Measurements from ENCODE around the gene TSHZ2.
"Not testable (repeated sequence)": the region's sequence is repeated elsewhere in the genome, so short reads cannot be mapped to it uniquely, and the experiment has no call there.

The TSHZ2 gene

DNA sequence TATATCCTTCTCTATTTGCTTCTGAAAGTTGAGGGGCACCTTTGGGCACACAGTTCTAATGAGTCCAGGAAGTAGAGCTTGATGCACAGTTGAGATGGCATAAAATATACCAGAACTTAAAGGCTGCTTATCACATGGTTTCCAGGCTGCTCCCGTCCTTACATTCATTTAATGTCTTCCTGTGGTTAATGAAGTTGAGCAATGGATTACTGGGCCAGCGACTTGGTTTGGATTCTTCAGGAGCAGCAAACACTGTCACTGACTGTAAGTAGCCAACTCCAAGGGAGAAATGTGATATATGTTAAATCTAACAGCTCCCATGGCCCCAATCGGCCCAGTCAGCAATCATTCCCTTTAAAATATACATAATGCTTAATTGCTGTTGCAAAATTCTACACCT is 9.0 kb upstream of the TSHZ2 start:
- DNase-seq: no peak

DNA sequence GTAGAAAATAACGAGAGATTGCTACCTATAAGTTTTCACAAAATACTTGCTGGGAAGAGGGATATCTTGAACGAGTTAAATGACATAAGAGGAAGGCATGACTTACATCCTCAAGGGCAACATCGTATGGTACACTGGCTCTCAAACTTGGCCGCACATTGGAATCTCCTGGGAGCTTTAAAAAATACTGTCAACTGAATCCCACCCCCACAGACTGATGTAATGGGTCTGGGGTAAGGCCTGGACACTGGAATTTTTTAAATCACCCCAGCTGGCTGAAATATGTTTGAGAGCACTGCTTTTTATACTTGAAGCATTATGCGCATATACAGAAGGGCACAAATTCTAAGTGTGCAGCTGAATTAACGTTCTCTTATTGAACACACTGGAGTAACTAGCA is 8.0 kb upstream of the TSHZ2 start:
- peak; percentile 26 for DNase-seq

DNA sequence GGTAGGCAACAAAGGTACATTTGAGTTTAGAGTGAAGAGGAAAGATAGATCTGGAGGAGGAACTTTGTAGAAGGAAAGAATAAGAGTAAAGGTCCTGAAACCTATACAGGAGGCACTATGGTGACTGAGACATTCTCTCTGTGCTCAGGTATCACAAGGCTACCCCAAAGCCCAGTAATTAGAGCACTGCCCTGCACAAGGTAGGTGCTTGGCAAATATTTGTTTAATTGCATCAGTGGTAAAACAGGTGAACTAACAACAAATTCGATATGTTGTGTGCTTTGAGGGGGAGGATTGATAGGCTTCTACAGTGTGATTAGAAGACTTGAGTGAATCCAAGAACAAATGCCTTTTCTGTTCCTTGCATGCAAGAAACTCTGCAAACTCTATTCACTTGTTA is 6.8 kb upstream of the TSHZ2 start:
- DNase-seq: no peak

DNA sequence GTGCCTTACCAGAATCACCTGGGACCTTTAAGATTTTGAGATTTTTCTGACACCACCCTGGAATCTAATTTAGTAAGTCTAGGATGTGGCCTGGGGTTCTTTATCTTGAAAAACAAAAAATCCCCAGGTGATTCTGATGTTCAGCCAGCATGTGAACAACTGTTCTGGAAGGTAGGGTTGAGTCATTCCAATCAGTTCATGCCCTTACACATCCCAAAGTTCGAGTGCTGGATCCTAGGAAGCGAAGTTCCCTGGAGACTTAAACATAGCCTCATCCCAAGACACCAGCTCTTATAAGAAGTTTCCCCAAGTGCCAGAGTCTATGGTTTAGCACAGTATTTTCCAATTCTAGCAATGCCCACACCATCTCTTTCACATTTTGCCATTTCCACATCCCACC is 6.3 kb upstream of the TSHZ2 start:
- no peak for DNase-seq

DNA sequence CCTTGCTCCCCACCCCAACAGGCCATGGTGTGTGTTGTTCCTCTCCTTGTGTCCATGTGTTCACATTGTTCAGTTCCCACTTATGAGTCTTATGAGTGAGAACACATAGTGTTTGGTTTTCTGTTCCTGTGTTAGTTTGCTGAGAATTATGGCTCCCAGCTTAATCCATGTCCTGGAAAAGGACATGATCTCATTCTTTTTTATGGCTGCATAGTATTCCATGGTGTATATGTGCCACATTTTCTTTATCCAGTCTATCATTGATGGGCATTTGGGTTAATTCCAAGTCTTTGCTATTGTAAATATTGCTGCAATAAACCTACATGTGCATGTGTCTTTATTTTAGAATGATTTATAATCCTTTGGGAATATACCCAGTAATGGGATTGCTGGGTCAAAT is 5.6 kb upstream of the TSHZ2 start:
- DNase-seq: not testable (repeated sequence)

DNA sequence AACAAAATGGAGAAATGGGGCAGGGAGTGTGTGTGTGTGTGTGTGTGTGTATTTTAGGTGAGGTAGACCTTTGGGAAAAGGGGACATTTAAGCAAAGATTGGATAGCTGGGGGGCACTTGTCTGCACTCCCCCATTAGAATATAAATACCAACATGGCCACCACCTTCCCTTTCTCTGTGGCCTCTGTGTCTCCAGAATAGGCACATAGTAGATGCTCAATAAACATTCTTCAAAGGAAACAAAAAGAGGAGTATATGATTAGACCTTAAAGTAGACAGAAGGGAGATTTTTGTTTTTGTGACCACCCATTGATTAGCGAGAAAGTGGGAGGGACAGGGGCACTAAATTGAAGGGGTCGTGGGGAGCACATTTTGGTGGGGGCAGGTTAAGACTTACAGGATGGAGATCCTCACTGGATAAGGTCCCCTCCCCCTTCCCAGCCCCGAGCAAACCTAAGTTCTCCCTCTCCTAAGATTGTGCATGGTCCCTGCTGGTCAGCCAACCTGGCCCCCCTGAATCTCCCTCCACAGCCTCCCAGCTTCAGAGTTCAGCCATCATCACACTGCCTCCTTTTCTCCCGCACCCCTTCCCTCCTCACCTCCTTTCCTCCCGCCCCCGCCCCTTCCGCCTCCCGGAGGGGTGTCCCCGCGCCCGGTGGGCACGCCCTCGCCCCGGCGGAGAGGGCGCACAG is 514 bp upstream of the TSHZ2 start:
- DNase-seq: peak; percentile 17

DNA sequence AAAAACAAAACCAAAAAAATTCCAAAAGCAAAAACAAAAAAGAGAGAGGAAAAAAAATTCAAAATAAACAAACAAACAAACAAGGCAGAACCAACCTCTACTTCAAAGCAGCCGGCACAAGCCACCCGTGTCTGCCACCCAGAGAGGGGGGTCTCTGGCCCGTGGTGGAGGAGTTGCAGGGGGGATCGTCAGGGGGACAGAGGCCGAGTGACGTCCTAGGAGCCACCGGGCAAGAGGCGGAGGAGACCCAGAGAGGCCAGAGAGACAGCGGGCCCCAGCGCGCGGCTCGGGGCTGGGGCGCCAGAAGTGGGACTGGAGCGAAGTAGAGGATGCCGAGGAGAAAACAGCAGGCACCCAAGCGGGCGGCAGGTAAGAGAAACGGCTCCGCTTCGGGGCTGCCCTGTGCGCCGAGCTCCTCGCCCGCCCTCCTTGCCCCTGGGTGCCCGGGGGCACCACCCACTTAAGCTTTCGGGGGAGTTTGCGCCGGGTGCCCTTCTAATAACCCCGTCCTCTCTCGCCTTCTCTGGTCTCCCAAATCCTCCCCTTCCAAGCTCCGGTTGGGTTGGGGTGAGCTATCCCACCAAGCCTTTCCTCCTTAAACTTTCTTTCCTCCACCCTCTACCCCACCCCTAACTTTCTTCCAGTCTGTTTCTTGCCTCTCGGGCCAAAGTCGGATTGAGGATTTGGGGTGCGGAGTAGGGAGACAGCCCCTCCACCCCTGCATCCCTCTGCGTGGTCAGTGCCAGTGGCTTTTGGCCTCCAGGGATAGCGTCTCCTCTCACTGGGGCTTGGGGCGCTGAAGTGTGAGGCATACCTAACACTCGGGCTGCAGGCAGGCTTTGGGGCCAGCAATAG is 1.0 kb downstream of the TSHZ2 start:
- peak; percentile 72 for DNase-seq

DNA sequence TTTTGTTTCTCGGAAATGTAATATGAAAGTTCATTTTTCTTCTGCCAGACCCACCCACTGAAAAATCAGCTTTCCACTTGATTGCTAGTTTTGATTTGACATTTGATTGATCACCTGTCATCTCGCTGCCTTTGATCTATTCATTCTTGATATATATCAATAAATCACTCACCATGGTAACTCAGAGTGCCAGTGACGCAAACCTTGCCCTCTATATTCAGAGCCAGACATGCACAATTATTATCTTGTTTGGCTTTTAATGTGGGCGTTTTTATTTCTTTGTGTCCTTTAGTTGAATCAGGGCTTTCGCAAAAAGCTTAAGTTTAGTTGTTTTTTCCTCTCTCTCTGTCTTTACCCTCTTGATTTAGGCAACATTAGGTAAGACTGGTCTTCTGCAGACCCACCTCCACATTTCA is 2.0 kb downstream of the TSHZ2 start:
- no peak for DNase-seq

DNA sequence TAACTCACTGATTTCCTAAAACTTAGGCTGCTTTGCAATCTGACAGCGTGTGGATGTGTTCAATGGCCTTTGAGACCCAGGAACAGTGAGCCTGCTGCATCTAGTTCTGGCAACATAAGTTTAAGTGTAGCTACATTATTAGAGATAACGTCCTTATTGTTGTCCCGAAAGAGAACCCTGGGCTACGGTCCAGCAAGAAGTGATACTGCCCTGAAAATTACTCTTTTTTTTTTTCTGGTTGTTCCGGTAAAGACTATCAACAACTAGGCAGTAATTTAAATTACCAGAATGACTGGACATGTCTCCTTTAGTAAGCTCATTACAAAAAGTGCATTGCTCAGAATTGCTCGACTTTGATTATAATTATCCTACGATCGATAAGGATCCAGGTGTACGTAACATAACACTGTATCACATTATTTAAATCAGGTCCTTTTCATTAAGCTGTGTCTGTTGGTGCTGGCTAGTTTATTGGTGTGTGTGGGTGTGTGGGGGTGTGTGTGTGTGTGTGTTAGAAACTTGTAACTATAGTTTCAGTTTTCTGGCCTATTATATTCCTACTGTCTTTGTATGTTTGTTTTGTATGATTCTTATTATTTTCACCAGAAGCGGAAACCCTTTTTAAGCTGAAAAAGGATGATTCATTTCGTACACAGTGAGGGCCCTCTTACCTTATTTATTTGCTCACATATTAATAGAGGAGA is 3.0 kb downstream of the TSHZ2 start:
- no peak for DNase-seq

DNA sequence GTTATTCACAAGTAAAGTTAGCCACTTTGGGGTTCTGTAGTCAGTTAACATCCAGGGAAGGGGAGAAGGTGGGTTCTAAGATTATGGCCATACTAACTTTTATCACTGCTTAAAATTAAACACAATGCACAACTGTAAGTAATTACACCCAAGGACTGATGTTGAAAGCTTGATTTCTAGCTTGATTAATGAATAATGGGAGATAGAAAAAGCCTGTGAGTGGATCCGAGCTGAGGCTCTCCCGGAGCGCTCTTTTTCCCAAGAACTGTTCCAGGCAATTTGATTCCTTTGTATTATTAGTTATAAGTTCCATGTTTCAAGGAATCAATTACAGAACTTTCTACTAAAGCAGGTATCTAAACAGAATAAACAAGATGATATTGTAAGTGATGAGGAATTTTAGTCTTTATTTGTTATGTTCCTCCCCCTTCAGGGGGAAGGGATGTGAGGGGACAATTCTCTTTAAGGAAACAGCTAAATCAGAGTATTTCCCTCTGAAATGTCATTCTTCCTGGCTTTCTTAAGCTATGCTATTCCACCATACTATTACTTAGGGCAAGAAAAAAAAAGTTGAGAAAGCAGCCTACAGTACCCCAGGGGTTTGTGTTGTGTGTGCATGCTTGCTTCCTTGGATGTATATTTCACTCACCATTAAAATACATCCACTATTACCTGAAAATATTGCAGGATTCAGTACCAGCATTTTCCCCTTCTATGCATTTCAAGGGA is 3.8 kb downstream of the TSHZ2 start:
- DNase-seq: no peak

DNA sequence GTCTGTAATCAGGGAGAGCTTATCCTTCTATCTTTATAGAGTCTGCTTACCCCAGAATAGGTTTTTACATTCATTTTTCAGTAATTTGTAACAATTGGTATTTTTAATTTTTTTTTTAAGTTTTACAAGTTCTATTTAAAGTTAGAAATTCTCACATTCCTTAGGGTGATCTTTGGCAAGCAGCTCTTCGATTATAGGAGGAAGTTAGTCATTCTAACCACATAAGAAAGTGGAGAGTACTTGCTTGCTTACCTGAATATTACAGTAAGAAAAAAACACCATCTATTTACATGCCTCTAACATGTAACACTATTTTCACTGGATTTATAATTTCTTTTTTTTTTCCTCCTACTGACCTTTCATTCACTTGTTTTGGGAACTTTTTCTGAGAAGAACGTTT is 6.7 kb downstream of the TSHZ2 start:
- no peak for DNase-seq

DNA sequence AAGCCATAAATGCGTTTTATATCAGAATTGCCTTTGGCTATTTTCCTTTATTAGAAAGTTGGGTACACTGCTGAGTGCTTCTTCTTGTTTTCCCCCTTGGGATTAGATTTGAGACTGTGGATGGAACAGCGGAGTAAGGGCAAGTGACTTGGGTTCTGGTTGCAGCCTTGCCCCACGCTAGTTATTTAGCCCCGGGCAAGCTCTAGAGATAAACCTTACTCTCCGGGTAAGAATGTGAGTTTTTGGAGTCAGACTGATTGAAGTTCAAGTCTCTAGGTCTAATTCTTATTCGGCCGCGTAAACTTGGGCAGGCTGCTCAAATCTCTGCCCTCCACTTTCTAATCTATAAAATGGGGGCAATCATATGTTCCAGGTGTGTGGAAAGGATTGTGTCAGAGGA is 8.9 kb downstream of the TSHZ2 start:
- DNase-seq: no peak

DNA sequence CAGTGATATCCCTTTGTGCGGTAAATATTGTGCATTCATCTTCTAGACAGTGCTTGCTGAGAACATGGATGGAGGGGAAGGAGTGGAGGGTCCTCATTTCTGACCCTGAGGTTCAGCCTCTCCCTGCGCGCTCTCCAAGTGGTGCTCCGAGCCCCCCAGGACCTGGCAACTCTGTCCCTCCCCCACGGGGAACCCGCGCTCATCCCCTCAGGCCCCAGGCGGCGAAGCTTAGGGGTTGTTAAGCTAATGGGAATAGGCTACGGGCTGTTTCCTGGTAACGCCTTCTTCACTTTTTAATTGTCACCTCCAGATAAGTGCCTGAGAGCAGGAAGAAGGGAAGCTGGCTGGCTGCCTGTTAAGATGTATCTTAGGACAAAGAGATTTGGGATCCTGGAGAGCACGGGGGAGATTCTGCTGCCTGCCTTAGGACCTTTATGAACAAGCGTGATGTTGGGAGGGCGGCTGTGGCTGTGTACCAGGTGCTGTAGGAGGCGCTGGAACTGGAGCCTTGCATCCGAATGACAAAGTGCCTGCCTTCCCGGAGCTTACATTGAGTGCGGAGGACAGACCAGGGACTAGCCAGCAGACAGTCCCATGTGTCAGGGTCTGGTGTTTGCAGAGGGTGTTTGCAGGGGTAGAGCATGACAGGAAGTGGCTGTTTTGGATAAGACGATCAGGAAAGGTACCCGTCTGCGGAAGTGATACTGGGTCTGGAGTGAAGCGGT is 11.7 kb downstream of the TSHZ2 start:
- no peak for DNase-seq

DNA sequence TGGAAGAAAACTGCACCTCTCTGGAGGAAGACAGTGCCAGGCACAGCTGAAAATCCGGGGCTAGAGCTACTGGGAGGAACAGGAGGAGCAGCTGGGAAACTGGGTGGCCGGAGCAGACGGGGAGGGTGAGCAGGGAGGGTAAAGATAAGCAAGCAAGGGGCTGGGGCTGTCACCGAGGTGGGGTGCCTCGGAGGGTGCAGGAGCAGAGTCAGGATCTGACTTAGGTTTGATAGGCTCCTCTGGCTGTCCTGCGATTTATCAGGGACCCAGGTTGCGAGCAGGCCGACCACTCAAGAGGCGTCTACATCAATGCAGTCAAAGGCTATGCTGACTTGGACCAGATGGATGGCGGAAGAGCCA is 12.3 kb downstream of the TSHZ2 start:
- DNase-seq: no peak

DNA sequence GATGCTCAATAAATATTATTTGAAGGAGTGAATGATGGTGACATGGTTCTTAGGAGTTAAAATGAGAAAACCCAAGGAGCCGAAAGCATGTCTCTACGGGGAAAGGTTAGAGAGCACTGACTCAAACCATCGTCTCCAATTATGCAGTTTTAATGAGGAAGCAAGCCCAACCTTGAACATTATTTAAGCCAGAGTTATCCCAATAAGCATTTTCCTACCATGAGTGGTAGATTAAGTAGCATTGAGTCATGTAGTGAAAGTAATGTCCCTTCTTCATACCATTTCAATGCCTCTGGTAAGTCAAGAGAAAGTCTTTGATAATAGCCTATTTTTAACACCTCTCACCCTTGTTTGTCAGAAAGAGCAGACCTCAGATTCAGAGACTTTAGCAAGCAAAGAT is 13.5 kb downstream of the TSHZ2 start:
- DNase-seq: no peak

DNA sequence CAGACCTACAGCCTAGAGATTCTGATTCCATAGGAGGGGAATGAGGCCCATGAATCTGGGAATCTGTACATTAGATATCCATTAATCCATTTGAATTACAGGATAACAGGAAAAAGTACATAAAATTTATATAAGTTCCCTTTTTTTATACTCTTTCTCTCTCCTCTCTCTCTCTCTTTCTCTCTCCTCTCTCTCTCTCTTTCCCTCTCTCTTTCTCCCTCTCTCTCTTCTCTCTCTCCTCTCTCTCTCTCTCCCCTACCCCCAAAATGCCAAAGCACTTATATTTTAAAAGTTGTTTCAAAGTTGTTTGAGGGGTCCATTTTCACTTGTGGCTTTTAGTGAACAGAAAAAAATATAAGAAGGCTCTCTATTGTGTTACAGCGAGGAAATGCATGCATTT is 15.1 kb downstream of the TSHZ2 start:
- DNase-seq: no peak

DNA sequence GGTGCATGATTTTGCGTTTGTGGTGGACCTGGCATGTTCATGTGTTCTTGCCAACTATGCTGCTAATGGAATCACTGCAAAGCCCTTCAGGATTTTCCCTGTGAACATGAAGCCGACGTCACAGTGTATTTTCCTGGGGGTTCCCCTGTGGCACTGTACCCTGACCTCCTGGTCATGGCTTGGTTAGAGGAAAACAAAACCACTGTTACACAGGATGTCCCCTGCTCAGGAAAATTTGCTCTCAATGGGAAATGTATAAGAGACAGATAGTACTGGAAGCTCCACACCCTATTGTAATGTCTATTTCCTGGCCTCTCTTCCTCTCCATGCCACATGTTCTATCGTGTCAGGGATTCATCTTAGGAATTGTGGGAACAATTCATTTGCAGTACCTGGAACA is 19.7 kb downstream of the TSHZ2 start:
- no peak for DNase-seq

DNA sequence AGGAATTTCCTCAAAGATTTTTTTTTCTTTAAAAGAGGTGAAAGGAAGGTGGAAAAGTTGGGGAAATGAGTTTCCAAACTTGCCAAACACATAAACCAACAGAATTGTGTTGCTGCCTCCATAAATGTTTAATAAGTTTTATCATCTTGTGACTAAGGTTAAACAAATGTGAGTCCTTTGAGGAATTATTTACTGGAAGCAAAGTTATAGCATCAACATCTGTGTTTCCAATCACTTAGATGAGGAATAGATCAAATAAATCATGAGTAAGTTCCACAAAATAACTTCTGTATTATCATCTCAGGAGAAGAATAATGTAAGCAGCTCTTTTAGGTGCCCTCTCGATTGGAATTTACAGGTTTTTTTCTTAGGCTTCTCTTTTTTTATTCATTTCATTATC is 20.5 kb downstream of the TSHZ2 start:
- no peak for DNase-seq

DNA sequence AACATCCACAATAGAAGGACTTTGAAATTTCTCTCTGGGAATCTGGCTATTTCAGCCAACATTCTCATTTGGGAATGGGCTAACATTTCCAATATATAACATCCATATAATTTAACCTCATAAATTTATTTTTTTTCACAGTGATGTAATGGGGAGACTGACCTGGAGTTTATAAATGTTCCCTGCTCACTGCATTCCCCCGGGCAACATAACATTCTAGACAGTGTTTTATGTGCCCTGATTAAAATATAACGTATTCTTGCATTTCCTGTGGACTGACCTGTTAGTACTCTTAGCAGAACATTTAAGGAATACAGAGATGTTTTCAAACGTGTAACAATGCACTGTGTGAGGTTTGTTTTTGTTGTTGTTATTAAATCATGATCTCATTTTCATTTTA is 20.9 kb downstream of the TSHZ2 start:
- no peak for DNase-seq

DNA sequence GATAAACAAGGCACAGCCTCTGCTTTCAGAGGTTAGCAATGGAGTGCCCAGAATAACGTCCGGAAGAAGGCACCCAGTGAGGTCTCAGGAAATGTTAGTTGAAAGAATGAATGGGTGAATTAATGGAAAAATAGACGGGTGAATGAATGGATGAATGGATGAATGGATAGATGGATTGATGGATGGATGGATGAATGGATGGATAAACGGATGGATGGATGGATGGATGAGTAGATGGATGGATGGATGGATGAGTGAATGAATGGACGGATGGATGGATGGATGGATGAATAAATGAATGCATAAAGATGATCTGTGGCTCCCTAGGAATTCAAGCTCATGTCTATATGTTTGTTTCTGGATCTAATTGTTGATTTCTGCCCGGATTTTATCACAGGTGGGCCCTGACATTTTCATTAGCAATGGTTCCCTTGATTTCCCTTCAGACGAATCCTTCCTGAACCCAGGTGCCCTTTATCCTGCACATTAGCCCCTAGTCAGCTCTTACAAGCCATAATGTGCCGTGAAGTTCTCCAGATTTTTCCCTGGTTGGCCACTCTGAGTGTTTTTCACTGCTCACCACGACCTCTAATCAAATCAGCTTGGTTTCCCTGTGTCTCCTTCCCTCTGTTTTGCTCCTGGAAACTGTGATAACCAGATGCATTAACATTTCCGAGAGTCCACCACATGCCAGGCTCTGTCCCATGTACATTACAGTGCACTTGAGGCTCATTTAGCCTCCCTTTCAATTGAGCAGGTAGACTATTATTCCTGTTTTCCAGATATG is 22.2 kb downstream of the TSHZ2 start:
- no peak for DNase-seq

DNA sequence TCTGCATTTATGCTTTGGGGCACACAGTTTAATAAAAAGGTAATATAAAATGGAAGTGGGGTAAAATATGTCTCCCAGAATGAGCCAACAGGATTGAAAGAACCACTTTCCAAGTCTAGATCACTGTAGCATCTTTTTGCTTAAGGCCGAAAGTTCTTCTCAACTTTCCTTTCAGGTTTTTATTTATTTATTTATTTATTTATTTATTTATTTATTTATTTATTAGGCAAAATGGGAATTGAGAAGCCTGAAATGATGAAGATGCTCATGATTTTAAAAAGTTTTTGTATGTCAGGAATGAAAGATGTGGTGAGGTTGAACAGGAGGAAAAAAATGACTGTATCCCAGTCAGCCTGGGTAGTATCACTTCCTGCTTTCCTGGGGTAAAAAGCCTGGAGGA is 24.0 kb downstream of the TSHZ2 start:
- no peak for DNase-seq

DNA sequence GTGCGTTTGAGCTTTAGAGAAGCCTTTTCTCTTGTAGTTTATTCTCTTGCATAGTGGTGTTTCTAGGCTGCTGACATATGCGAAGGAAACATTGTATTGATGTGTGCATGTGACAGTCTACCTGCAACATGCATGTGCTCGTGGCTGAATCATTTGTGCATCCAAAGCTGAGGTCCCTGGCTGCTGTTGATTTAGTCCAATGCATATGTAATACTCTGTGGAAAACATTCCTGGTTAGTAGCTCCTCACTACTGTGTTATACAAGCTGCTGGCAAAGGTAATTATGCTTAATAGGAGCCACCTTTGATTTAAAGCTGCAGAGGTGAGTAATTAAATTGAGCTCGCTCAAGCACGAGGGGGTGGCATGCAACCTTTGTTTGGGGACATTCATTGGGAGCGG is 24.5 kb downstream of the TSHZ2 start:
- no peak for DNase-seq

All from eye (tissue), 1 donor.